Femur (tissue), 1 donor: ENCODE data around the gene TAPBP.
"Not testable (repeated sequence)": the region's sequence is repeated elsewhere in the genome, so short reads cannot be mapped to it uniquely, and the experiment has no call there.

ENCODE experiments used
- DNase-seq: peaks from one replicate; pipeline ENCODE4 v3.0.0-alpha.2; 2017

TAPBP gene

DNA sequence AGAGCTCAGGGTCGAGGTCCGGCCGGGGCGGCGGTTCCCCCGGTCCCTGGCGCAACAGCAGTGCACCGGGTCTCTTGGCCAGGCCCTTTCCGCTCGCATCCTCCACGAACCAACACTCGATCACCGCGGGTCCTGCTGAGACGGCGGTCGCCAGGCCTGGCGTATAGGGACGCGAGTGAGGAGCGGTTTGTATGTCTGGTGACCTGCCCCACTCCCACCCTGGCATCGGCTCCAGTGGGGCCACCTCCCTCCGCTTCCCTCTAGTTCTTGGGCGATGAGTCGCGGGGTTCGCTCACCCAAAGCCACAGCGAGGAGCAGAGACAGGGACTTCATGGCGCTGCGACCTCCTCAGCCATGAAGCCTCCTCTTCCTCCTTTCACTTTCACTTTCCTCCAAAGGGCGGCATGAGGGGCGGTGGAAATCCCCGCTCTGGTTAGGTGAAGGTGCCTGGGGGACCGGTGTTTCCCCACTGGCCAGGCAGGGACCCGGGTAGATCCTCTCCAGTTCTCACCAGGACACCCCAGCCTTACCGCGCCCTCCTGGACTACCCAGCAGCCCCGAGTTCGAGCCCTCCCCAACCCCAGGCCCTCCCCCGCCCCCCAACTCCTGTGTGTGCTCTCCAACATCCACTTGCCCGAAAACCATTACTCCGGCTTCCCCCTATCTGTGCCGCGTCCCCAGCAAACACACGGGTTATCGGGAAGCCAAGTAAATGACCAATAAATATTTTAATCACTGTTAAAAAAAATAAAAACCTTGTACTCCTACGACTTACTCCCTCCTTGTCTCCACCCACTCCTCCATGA lies at the start of gene TAPBP:
TAPBP (minus strand) TSS at position 370 of the 806 bp plus-strand sequence; CDS start at position 333, 37 bp downstream.
- DNase-seq: peak; percentile 74

DNA sequence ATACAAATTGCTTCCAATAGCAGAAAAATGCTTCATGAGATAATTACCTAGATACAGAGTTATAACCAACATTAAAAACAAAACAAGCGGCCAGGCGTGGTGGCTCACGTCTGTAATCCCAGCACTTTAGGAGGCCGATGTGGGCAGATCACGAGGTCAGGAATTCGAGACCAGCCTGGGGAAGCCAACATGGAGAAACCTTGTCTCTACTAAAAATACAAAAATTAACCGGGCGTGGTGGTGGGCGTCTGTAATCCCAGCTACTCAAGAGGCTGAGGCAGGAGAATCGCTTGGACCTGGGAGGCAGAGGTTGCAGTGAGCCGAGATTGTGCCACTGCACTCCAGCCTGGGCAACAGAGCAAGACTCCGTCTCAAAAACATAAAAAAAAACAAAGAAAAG lies 49.6 kb upstream of the TAPBP start:
- not testable (repeated sequence) for DNase-seq

DNA sequence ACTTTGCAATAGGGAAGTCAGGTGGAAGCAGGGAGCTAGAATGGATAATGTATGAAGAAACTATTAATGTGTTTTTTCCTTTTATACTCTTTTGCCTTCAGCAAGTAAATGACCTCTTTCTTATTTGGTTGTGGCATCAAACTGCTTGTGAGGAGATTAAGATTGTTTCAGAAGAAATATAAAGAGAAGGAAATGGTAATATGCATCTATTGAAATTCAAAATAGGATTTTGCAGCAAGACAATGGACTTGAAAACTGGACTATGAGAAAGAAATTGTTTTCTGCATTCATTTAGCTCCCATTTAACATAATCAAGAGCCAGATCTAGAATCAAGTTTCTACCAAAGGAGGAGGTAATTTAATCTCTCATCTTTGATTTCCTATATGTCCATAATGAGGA lies 45.5 kb upstream of the TAPBP start:
- DNase-seq: no peak

DNA sequence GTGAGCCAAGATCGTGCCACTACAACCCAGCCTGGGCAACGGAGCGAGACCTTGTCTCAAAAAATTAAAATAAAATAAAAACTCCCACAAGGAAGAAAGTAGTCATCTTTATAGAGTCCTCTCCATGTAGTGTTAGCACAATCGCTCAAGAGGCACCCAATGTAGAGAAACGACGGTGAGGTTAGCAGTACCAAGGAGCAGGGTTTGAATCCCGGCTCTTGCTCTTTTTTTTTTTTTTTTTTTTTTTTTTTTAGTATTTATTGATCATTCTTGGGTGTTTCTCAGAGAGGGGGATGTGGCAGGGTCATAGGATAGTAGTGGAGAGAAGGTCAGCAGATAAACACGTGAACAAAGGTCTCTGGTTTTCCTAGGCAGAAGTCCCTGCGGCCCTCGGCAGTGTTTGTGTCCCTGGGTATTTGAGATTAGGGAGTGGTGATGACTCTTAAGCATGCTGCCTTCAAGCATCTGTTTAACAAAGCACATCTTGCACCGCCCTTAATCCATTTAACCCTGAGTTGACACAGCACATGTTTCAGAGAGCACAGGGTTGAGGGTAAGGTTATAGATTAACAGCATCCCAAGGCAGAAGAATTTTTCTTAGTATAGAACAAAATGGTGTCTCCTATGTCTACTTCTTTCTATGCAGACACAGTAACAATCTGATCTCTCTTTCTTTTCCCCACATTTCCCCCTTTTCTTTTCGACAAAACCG lies 43.4 kb upstream of the TAPBP start:
- not testable (repeated sequence) for DNase-seq

DNA sequence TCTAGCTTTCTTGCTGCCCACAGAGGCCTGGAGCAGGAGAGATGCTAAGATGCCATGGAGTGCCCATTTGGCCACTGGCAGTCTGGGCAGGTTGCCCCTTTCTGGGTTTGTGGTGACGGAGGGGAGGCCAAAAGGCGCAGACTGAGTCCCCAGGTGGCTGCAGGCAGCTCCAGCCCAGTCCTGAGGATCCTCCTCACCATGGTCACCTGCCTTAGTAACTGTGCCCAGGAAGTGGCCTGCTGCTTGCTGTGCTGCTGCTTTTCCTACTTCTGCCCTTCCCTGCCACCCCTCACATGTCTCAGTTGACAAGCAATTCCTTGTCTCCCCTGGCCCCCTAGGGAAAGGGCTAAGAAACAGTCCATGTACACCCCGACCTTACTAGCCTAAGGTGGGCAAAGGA lies 42.4 kb upstream of the TAPBP start:
- no peak for DNase-seq

DNA sequence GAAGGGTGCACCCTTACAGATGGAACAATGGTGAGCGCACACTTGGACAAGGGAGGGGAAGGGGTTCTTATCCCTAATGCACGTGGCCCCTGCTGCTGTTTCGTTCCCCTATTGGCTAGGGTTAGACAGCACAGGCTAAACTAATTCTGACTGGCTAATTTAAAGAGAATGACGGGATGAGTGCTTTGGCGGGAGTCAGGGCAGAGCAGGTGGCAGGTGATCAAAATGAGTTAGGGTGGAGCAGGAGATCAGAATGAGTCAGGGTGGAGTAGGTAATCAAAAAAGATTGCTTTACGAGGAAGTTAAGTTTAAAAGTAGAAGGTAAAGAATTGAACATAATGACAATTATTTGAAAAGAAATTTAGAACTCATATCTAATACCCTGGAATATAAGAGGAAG lies 42.0 kb upstream of the TAPBP start:
- not testable (repeated sequence) for DNase-seq

DNA sequence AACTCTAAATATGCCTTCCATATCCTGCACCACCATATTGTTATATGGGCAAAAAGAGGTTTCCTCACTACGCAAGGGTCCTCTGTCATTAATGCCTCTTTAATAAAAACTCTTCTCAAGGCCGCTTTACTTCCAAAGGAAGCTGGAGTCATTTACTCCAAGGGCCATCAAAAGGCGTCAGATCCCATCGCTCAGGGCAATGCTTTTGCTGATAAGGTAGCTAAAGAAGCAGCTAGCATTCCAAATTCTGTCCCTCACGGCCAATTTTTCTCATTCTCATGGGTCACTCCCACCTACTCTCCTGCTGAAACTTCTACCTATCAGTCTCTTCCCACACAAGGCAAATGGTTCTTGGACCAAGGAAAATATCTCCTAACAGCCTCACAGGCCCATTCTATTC lies 33.9 kb upstream of the TAPBP start:
- DNase-seq: no peak

DNA sequence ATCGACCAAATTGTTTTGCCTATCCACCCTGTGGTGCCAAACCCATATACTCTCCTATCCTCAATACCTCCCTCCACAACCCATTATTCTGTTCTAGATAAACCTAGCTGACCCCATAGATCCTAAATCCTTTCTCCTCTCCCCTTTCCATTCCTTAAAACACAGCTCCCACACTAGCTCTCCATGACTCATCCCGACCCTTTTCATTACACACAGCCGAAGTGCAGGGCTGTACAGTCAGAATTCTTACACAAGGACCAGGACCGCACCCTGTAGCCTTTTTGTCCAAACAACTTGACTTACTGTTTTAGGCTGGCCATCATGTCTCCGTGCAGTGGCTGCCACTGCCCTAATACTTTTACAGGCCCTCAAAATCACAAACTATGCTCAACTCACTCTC lies 33.1 kb upstream of the TAPBP start:
- DNase-seq: not testable (repeated sequence)

DNA sequence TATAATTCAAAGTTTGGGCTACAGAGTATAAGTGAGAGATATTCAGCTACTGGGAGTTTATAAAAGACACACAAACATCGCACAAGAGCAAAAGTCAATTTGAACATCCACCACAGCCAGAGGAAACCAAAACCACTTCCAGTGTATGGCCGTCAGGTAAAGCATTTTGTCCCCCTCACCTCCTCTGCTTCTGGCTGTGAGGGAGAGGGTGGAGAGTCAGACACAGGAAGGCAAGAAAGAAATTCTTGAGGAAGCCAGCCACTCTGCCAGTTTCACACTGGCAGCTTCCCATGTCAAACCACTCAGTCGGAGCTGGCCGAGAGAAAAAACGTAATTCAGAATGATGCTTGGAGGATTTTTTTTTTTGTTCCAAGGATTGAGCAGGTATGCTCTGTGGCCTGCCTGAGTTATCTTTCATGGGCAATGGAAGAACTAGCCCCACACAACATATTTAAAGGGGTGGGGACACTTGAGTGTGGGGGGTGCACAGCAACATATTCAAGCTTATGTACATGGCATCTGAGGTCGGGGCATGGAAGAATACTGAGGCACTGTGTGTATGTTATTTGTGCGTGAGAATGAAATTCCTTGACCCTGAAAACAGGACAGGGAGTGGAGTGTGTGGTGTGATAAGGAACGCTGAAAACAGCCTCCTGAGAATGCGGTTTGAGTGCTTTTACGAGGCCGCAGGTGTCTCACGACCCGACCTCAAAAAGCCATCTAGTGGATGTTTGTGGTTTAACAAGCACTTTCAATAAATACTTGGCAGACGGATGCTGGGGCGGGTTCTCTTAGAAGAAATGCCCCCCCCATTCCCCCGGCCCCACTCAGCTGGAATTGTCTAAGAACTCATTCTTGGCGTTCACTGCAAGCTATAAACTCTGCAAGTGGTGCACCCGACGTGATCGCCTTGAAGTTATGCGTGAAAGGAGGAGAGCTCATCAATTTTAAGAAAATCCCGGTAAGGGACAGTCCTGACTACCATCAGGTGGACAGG lies 31.1 kb upstream of the TAPBP start:
- DNase-seq: peak; percentile 77

DNA sequence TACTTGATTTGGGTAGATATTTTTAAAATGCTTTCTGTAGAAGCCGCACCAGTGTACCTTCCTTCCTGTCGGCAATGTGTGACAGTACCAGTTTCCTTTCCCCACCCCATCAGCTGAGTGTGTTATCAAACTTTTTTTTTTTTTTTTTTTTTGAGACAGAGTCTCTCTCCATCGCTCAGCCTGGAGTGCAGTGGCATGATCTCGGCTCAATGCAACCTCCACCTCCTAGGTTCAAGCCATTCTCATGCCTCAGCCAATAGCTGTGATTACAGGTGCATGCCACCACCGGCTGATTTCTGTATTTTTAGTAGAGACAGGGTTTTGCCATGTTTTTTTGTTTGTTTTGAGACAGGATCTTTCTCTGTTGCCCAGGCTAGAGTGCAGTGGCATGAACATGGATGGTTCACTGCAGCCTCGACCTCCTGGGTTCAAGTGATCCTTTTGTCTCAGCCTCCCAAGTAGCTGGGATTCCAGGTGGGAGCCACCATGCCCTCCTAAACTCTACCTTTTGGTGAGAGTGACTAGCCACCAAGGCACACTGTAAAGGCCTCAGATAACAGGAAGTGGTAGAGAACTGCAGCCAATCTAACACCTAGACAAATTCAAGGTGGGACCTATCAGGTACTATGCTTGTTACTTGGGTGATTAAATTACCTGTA lies 30.2 kb upstream of the TAPBP start:
- DNase-seq: no peak

DNA sequence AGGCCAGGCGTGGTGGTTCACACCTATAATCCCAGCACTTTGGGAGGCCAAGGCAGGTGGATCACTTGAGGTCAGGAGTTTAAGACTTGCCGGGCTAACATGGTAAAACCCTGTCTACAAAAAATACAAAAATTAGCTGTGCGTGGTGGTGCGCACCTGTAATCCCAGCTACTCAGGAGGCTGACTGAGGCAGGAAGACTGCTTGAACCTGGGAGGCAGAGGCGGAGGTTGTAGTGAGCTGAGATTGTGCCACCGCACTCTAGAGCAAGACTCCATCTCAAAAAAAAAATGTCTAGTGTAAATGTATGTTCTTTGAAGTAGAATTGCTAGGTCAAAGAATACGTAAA lies 29.7 kb upstream of the TAPBP start:
- DNase-seq: not testable (repeated sequence)

DNA sequence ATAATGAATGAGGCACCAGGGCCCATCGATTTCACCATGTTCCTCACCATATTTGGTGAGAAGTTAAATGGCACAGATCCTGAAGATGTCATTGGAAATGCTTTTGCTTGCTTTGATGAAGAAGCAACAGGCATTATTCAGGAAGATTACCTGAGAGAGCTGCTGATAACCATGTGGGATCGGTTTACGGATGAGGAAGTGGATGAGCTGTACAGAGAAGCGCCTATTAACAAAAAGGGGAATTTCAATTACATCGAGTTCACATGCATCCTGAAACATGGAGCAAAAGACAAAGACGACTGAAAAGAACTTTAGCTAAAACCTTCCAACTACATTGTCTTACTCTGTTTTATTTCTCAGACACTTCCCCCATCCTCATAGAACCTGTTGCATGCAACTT lies 25.3 kb upstream of the TAPBP start:
- no peak for DNase-seq

DNA sequence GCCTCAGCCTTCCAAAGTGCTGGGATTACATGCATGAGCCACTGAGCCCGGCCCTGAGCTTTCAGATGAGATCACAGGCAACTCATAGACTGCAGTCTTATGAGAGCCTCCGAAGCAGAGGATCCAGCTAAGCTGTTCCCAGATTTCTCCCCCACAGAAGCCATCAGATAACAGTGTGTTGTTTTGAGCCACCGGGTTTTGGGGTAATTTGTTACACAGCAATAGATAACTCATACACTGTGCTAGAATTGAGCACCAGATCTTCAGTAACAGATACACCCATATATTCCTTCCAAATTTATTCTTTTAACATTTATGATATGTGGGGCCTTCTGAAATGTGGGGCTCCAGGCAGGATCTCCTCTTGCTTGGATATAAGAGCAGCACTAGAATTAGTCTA lies 22.6 kb upstream of the TAPBP start:
- no peak for DNase-seq

DNA sequence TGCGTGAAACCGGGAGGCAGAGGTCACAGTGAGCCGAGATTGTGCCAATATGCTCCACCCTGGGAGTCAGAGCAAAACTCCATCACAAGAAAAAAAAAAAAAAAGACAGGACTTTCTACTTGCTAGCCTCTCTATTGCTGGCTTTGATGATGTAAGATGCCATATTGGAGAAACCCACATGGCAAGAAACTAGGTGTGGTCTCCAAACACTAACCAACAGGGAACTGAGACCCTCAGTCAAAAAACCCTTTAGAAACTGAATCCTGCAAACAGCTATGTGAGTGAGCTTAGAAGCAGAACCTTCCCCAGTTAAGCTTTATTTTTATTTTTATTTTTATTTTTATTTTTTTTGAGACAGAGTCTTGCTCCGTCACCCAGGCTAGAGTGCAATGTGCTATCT lies 22.0 kb upstream of the TAPBP start:
- DNase-seq: no peak

DNA sequence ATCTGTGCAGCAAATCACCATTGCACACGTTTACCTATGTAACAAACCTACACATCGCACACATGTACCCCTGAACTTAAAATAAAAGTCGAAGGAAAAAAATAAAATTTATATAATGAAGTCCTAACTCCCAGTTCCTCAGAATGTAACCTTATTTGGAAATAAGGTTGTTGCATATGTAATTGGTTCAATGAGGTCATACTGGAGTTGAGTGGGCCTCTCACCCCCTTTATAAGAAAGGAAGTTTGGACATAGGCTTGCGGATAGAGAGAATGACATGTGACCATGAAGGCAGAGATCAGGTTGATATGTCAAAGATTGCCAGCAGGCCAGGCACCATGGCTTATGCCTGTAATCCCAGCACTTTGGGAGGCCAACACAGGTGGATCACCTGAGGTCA lies 19.8 kb upstream of the TAPBP start:
- DNase-seq: no peak

DNA sequence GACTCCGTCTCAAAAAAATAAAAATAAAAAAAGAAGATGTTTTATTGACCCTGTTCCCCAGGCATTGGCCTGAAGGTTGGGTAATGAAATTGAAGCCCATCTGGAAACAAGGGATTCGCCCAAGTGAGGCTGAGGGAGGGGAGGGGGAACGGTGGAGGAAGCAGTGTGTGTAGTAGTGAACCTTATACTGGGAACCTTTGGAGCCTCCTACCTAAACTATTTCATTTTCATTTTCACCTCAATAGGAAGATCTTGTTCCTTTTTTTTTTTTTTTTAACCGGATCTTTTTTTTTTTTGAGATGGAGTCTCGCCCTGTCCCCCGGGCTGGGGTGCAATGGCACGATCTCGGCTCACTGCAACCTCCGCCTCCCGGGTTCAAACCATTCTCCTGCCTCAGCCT lies 16.9 kb upstream of the TAPBP start:
- no peak for DNase-seq

DNA sequence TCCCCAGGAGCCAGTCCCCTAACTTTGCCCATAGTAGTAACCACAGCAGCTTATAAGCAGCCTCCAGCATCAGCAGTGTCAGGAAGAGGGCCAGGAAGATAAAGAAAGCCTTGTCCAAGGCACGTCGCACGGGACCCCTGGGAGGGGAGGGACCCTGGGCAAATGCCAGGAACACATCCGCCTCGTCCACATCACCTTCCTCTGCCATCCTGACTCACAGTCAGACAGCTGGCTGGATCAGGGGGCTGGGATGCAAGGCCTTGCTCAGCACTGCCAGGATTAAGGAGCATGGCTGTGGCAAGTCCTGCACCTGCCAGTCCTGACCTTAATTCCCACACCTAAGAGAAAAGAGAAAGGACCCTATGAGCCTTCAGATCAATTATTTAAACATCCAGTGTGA lies 15.2 kb upstream of the TAPBP start:
- no peak for DNase-seq

DNA sequence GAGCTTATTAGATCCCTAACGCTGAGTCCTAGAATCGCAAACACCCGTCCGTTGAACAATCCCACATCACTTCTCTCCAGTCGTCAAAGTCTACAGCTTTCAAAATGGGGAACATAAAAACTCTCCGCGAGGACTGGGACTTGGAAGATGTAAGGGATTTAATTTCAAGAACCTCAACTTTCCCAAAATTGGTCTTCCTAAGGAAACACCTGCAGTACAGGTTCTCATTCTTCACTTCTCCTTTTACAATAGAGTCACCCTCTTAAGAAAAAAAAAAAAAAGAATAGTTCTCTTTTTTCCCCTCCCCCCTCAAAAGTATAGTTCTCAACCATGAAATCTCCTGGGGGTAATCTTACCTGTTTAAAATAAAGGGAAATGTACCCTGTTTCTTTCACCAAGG lies 10.2 kb upstream of the TAPBP start:
- DNase-seq: no peak

DNA sequence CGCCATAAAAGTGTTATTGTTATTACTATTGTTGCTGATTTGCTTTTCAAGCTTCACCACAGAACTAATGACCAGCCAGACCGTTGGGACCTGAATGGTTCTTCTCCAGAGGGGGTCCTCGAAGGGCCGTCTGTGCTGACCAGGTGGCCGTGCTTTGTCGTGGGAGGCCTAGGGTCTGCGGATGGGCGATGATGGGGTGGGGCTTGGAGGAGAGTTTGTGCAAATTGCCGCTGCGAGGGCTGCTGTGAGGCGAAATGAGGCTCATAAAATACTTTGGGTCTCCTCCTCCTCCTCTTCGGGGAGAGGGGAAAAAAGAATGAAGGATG lies 9.7 kb upstream of the TAPBP start:
- no peak for DNase-seq

DNA sequence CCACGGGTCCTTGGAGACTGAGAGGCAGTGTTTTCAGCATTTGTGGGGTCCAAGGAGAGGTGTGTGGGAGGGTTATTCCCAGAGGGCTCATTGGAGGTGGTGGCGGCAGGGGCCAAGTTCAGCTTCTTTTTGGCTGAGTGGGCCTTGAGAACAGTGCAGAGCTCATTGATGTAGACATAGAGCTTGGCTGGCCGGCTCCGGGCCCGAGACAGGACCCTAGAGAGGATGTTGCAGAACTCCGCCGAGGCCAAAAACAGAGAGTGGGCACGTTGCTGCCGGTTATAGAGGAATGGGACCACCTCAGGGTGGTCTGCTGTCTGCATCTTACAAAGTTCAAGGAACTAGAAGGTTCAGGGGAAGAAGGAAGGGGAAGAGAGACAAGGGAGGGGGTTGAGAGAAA lies 7.3 kb upstream of the TAPBP start:
- DNase-seq: no peak

DNA sequence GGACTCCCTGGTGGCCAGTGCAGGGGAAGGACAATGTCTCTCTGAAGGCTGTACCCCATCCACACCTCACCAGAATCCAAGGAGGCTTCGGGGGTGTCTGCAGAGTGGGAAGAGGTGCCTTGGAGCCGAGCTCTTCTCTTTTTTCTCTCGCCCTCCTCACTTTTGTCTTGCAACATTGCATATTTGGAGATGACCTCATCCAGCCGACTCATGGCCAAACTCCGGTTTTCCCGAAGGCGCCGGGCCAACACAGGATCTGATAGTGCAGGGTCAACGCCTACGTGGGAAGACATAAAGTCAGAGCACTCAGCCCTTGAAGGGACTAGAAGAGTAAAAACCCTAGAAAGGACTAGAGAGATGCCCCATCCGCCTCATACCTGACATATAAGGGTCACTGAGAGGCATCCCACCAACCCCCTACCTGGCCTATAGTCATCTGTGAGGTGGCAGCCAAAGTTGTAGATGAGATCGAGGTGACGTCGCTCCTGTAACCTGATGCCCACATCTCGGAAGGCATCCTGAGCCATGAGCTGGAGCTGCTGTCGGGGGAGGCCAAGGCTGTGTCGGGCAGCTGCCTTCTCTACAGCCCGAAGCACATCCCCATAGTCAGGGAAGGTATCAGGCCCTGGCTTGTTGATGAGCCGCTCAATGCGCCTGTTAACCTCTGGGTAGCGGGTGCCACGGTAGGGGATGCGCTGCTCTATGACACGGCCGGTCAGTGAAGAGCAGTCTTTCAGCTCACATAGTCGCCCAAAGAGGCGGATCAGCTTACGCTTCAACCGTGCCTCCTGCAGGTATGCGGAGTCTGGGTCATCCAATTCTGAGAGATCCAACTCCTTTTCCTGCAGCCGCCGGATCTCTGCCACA lies 6.7 kb upstream of the TAPBP start:
- DNase-seq: no peak

DNA sequence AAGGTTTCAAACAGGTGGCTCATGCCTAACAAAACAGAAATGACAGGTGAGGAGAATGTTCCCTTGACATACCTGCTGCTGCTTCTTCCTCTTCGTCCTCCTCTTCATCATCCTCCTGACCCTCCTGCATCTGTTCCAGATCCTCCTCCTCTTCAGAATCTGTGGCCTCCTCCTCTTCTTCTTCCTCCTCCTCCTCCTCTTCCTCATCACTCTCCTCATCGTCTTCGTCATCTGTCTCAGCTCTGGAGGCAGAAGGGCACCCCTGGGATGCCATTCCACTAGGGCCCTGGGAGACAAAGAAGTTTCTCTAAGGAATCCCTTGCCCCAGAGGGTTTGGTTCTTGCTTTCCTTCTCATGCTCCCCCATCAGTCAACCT lies 6.0 kb upstream of the TAPBP start:
- no peak for DNase-seq
